Ovary (tissue), 3 donors: ENCODE results near the gene COL26A1.

Experiments
- CTCF ChIP-seq, 3 donors: fragments of 450-650 bp in 2 of 3; fragments of 200-600 bp in 1 of 3; IDR thresholded peaks; one replicate each; pipeline versions ENCODE4 v1.5.1 to v1.8.0; 2016 to 2022; ENCODE audit warnings: antibody characterized with exemption in 3 of 3, mild to moderate bottlenecking in 1 of 3
- EP300 ChIP-seq: sonication (generic); formaldehyde crosslinking; IDR thresholded peaks from one replicate; pipeline ENCODE4 v1.6.1; 2017; ENCODE audit warnings: antibody characterized with exemption
- donor health status: DM: no; HTN: no; CAD: no.

- TF ChIP-seq CTCF (IDR thresholded peaks at IDR 0.05): no peak
- no peak for TF ChIP-seq EP300
Observed at GRCh38 chr7:101435461-101436220, 73.0 kb downstream of the COL26A1 start.
